Measurements from ENCODE around the gene RHBDD1.

Gene RHBDD1

GRCh38 chr2:226977775-226978190 lies 141.9 kb downstream of the RHBDD1 start:
- Mint-ChIP-seq H3K4me1 (peaks cover 16% of the 10 kb centered on the region), H3K36me3 (ENCODE audit: insufficient read depth) (no peaks in the 10 kb centered on the region), H3K4me3 (no peak overlapping the region), H3K27ac (ENCODE audit: low read depth) (no peak overlapping the region), H3K27me3 (no peaks in the 10 kb centered on the region), H3K9me3 (no peaks in the 10 kb centered on the region)
- DNase-seq (ENCODE audit: low spot score in 2 of 2): no peak
- no peak for ATAC-seq (replicated peaks; ENCODE audit: extremely low read depth, poor library complexity, severe bottlenecking)

- no peaks in the 10 kb centered on the region for H3K27me3 Mint-ChIP-seq
- peaks cover 16% of the 10 kb centered on the region for H3K4me1 Mint-ChIP-seq
- H3K27ac Mint-ChIP-seq (ENCODE audit: low read depth): no peak overlapping the region
- ATAC-seq (replicated peaks; ENCODE audit: extremely low read depth, poor library complexity, severe bottlenecking): no peak
- no peak for DNase-seq (ENCODE audit: low spot score in 2 of 2)
- no peaks in the 10 kb centered on the region for H3K9me3 Mint-ChIP-seq
- H3K36me3 Mint-ChIP-seq (ENCODE audit: insufficient read depth): no peaks in the 10 kb centered on the region
- H3K4me3 Mint-ChIP-seq: no peak overlapping the region
Measured at GRCh38 chr2:226978300-226978699, 142.4 kb downstream of the RHBDD1 start.

- H3K27ac Mint-ChIP-seq (ENCODE audit: low read depth): no peak overlapping the region
- H3K4me3 Mint-ChIP-seq: no peak overlapping the region
- H3K36me3 Mint-ChIP-seq (ENCODE audit: insufficient read depth): no peaks in the 10 kb centered on the region
- H3K9me3 Mint-ChIP-seq: no peaks in the 10 kb centered on the region
- ATAC-seq (replicated peaks; ENCODE audit: extremely low read depth, poor library complexity, severe bottlenecking) (no peak), DNase-seq (ENCODE audit: low spot score in 2 of 2) (no peak)
- H3K27me3 Mint-ChIP-seq: no peaks in the 10 kb centered on the region
- H3K4me1 Mint-ChIP-seq: peaks cover 16% of the 10 kb centered on the region
Measured at GRCh38 chr2:226979004-226979403, 143.2 kb downstream of the RHBDD1 start.

- Mint-ChIP-seq H3K9me3 (no peaks in the 10 kb centered on the region), H3K4me1 (peaks cover 11% of the 10 kb centered on the region), H3K27me3 (no peaks in the 10 kb centered on the region), H3K36me3 (ENCODE audit: insufficient read depth) (peaks cover 2% of the 10 kb centered on the region), H3K27ac (ENCODE audit: low read depth) (no peak overlapping the region), H3K4me3 (no peak overlapping the region)
- ATAC-seq (replicated peaks; ENCODE audit: extremely low read depth, poor library complexity, severe bottlenecking) (no peak), DNase-seq (ENCODE audit: low spot score in 2 of 2) (no peak)
Measured at GRCh38 chr2:226981791-226982326, 146.0 kb downstream of the RHBDD1 start.

GRCh38 chr2:226983895-226984749 lies 148.3 kb downstream of the RHBDD1 start:
- no peak for DNase-seq (ENCODE audit: low spot score in 2 of 2)
- H3K36me3 Mint-ChIP-seq (ENCODE audit: insufficient read depth): peaks cover 4% of the 10 kb centered on the region
- H3K9me3 Mint-ChIP-seq: no peaks in the 10 kb centered on the region
- H3K4me3 Mint-ChIP-seq: no peak overlapping the region
- H3K27ac Mint-ChIP-seq (ENCODE audit: low read depth): no peak overlapping the region
- no peak for ATAC-seq (replicated peaks; ENCODE audit: extremely low read depth, poor library complexity, severe bottlenecking)
- H3K27me3 Mint-ChIP-seq: no peaks in the 10 kb centered on the region
- peaks cover 11% of the 10 kb centered on the region for H3K4me1 Mint-ChIP-seq

- DNase-seq (ENCODE audit: low spot score in 2 of 2): no peak
- ATAC-seq (replicated peaks; ENCODE audit: extremely low read depth, poor library complexity, severe bottlenecking): no peak
- Mint-ChIP-seq H3K36me3 (ENCODE audit: insufficient read depth) (peaks cover 4% of the 10 kb centered on the region), H3K27ac (ENCODE audit: low read depth) (no peak overlapping the region), H3K27me3 (no peaks in the 10 kb centered on the region), H3K4me1 (peaks cover 11% of the 10 kb centered on the region), H3K9me3 (no peaks in the 10 kb centered on the region), H3K4me3 (no peak overlapping the region)
Measured at GRCh38 chr2:226984750-226985582, 149.1 kb downstream of the RHBDD1 start.

- ATAC-seq (replicated peaks; ENCODE audit: extremely low read depth, poor library complexity, severe bottlenecking) (no peak), DNase-seq (ENCODE audit: low spot score in 2 of 2) (no peak)
- Mint-ChIP-seq H3K27me3 (no peaks in the 10 kb centered on the region), H3K4me1 (peaks cover 11% of the 10 kb centered on the region), H3K9me3 (no peaks in the 10 kb centered on the region), H3K4me3 (no peak overlapping the region), H3K36me3 (ENCODE audit: insufficient read depth) (peaks cover 4% of the 10 kb centered on the region), H3K27ac (ENCODE audit: low read depth) (no peak overlapping the region)
Measured at GRCh38 chr2:226985583-226985946, 149.7 kb downstream of the RHBDD1 start.

GRCh38 chr2:226991663-226992062 lies 155.8 kb downstream of the RHBDD1 start:
- Mint-ChIP-seq H3K9me3 (no peaks in the 10 kb centered on the region), H3K27me3 (no peaks in the 10 kb centered on the region), H3K27ac (ENCODE audit: low read depth) (no peak overlapping the region), H3K4me3 (no peak overlapping the region), H3K36me3 (ENCODE audit: insufficient read depth) (peaks cover 5% of the 10 kb centered on the region), H3K4me1 (no peaks in the 10 kb centered on the region)
- no peak for ATAC-seq (replicated peaks; ENCODE audit: extremely low read depth, poor library complexity, severe bottlenecking)
- no peak for DNase-seq (ENCODE audit: low spot score in 2 of 2)

- DNase-seq (ENCODE audit: low spot score in 2 of 2) (no peak), ATAC-seq (replicated peaks; ENCODE audit: extremely low read depth, poor library complexity, severe bottlenecking) (no peak)
- H3K27me3 Mint-ChIP-seq: no peaks in the 10 kb centered on the region
- H3K36me3 Mint-ChIP-seq (ENCODE audit: insufficient read depth): peaks cover 2% of the 10 kb centered on the region
- H3K9me3 Mint-ChIP-seq: no peaks in the 10 kb centered on the region
- H3K4me3 Mint-ChIP-seq: no peak overlapping the region
- H3K27ac Mint-ChIP-seq (ENCODE audit: low read depth): no peak overlapping the region
- H3K4me1 Mint-ChIP-seq: no peaks in the 10 kb centered on the region
Measured at GRCh38 chr2:226993171-226993570, 157.3 kb downstream of the RHBDD1 start.

- H3K36me3 Mint-ChIP-seq (ENCODE audit: insufficient read depth): peaks cover 2% of the 10 kb centered on the region
- H3K27me3 Mint-ChIP-seq: no peaks in the 10 kb centered on the region
- no peaks in the 10 kb centered on the region for H3K9me3 Mint-ChIP-seq
- no peak for ATAC-seq (replicated peaks; ENCODE audit: extremely low read depth, poor library complexity, severe bottlenecking)
- H3K4me1 Mint-ChIP-seq: no peaks in the 10 kb centered on the region
- no peak for DNase-seq (ENCODE audit: low spot score in 2 of 2)
- no peak overlapping the region for H3K27ac Mint-ChIP-seq (ENCODE audit: low read depth)
- H3K4me3 Mint-ChIP-seq: no peak overlapping the region
Measured at GRCh38 chr2:226994775-226995174, 158.9 kb downstream of the RHBDD1 start.

- Mint-ChIP-seq H3K9me3 (no peaks in the 10 kb centered on the region), H3K27me3 (no peaks in the 10 kb centered on the region), H3K4me1 (no peaks in the 10 kb centered on the region), H3K36me3 (ENCODE audit: insufficient read depth) (peaks cover 2% of the 10 kb centered on the region), H3K27ac (ENCODE audit: low read depth) (no peak overlapping the region), H3K4me3 (no peak overlapping the region)
- no peak for ATAC-seq (replicated peaks; ENCODE audit: extremely low read depth, poor library complexity, severe bottlenecking)
- DNase-seq (ENCODE audit: low spot score in 2 of 2): no peak
Measured at GRCh38 chr2:226995625-226996041, 159.8 kb downstream of the RHBDD1 start.

GRCh38 chr2:226999661-227000060 lies 163.8 kb downstream of the RHBDD1 start:
- DNase-seq (ENCODE audit: low spot score in 2 of 2): no peak
- no peak overlapping the region for H3K27ac Mint-ChIP-seq (ENCODE audit: low read depth)
- H3K4me3 Mint-ChIP-seq: no peak overlapping the region
- H3K36me3 Mint-ChIP-seq (ENCODE audit: insufficient read depth): peaks cover 2% of the 10 kb centered on the region
- H3K9me3 Mint-ChIP-seq: no peaks in the 10 kb centered on the region
- H3K27me3 Mint-ChIP-seq: no peaks in the 10 kb centered on the region
- H3K4me1 Mint-ChIP-seq: no peaks in the 10 kb centered on the region
- no peak for ATAC-seq (replicated peaks; ENCODE audit: extremely low read depth, poor library complexity, severe bottlenecking)

Data from central memory CD8-positive, alpha-beta T cell (primary cell).